IMR-90 (cell line): ENCODE data around the gene CC2D2A. TPM values are rescaled to one million over a fixed set of nuclear protein-coding genes. Genes with fewer than 3 reads are reported as not detected.

ENCODE experiments used
- ATAC-seq: fragments of 200-7000 bp; cut with Tn5 transposase; 2 replicates; pipeline ENCODE4 v1.9.1; 2020; ENCODE audit warnings: low read depth, mild to moderate bottlenecking, moderate library complexity
- BruUV-seq: library from RNA; stranded (reverse); fragments of 400-500 nt; replicated peaks from 2 replicates; lab custom pipeline; 2021; lab: Mats Ljungman, UMichigan
- CTCF ChIA-PET: fragments of 300-600 bp; formaldehyde crosslinking; extraction: SDS; loops from one replicate; lab custom pipeline; 2021; ENCODE audit warnings: antibody characterized with exemption; lab: Yijun Ruan, JAX
- POLR2A ChIA-PET: fragments of 300-600 bp; sonication (Branson Sonifier 250); formaldehyde crosslinking; loops from one replicate; lab custom pipeline; 2022; ENCODE audit warnings: antibody characterized with exemption; ENCODE audit not compliant: unreplicated experiment; lab: Charles Lee
- DNase-seq: peaks from one replicate; pipeline ENCODE4 v3.0.0; 2013
- H2AFZ ChIP-seq: replicated peaks from 2 replicates; pipeline ENCODE3; 2013; ENCODE audit warnings: low read length, mild to moderate bottlenecking; ENCODE audit not compliant: poor library complexity
- H2AK5ac ChIP-seq: 2 replicates; pipeline ENCODE4 v1.6.1; 2013; ENCODE audit warnings: low read depth, low read length, inconsistent platforms
- H2AK9ac ChIP-seq: replicated peaks from 2 replicates; pipeline ENCODE3; 2013; ENCODE audit warnings: mild to moderate bottlenecking, low read depth, low read length, moderate library complexity; ENCODE audit not compliant: poor library complexity
- H2BK120ac ChIP-seq: 2 replicates; pipeline ENCODE4 v1.6.1; 2013; ENCODE audit warnings: low read depth, low read length, inconsistent platforms
- H2BK15ac ChIP-seq: 3 replicates; pipeline ENCODE4 v1.6.1; 2013; ENCODE audit warnings: low read depth, low read length, inconsistent platforms
- H2BK20ac ChIP-seq: 2 replicates; pipeline ENCODE4 v1.6.1; 2013; ENCODE audit warnings: low read depth, mild to moderate bottlenecking, inconsistent platforms, low read length, moderate library complexity
- H2BK5ac ChIP-seq: 2 replicates; pipeline ENCODE4 v1.6.1; 2013; ENCODE audit warnings: mild to moderate bottlenecking, low read depth, low read length, inconsistent platforms; ENCODE audit not compliant: poor library complexity, severe bottlenecking
- H3K14ac ChIP-seq: replicated peaks from 2 replicates; pipeline ENCODE4 v1.6.1; 2013; ENCODE audit warnings: low read depth, low read length, inconsistent platforms
- H3K18ac ChIP-seq: 2 replicates; pipeline ENCODE4 v1.6.1; 2013; ENCODE audit warnings: low read depth, low read length, control low read depth
- H3K23ac ChIP-seq: 2 replicates; pipeline ENCODE4 v1.6.1; 2013; ENCODE audit warnings: low read depth, low read length, inconsistent platforms
- H3K27ac ChIP-seq: 2 replicates; pipeline ENCODE4 v1.5.1; 2013; ENCODE audit warnings: mild to moderate bottlenecking, control low read depth, low read length; ENCODE audit not compliant: insufficient read depth
- H3K27me3 ChIP-seq: 2 replicates; pipeline ENCODE4 v1.6.1; 2013; ENCODE audit warnings: low read length; ENCODE audit not compliant: control insufficient read depth, insufficient read depth
- H3K36me3 ChIP-seq: 2 replicates; pipeline ENCODE4 v1.6.1; 2013; ENCODE audit warnings: low read length, mixed read lengths; ENCODE audit not compliant: control insufficient read depth, insufficient read depth
- H3K4ac ChIP-seq: 2 replicates; pipeline ENCODE4 v1.6.1; 2013; ENCODE audit warnings: low read depth, low read length, inconsistent platforms
- H3K4me1 ChIP-seq: 2 replicates; pipeline ENCODE4 v1.6.1; 2013; ENCODE audit warnings: low read length, mixed read lengths; ENCODE audit not compliant: control insufficient read depth, insufficient read depth
- H3K4me2 ChIP-seq: 2 replicates; pipeline ENCODE4 v1.6.1; 2013; ENCODE audit warnings: low read depth, mild to moderate bottlenecking, control low read depth, low read length, moderate library complexity
- H3K4me3 ChIP-seq: 2 replicates; pipeline ENCODE4 v1.5.1; 2013; ENCODE audit warnings: low read depth, mild to moderate bottlenecking, control low read depth, low read length, moderate library complexity; ENCODE audit not compliant: insufficient read depth
- H3K56ac ChIP-seq: 2 replicates; pipeline ENCODE4 v1.6.1; 2013; ENCODE audit warnings: low read length, inconsistent platforms; ENCODE audit not compliant: insufficient read depth; ENCODE audit errors: extremely low read depth
- H3K79me1 ChIP-seq, 2 experiments: 2 replicates each; pipeline ENCODE4 v1.6.1; 2013; ENCODE audit warnings: low read length in 2 of 2, inconsistent platforms in 1 of 2, low read depth in 1 of 2
- H3K9ac ChIP-seq: 2 replicates; pipeline ENCODE4 v1.6.1; 2013; ENCODE audit warnings: low read depth, low read length, control low read depth
- H3K9me1 ChIP-seq: 2 replicates; pipeline ENCODE4 v1.6.1; 2013; ENCODE audit warnings: low read length, inconsistent platforms; ENCODE audit not compliant: insufficient read depth
- H3K9me3 ChIP-seq: 2 replicates; pipeline ENCODE4 v1.6.1; 2013; ENCODE audit warnings: low read length; ENCODE audit not compliant: control insufficient read depth, insufficient read depth
- H4K20me1 ChIP-seq: 2 replicates; pipeline ENCODE4 v1.6.1; 2013; ENCODE audit warnings: low read length, inconsistent platforms; ENCODE audit not compliant: insufficient read depth
- H4K5ac ChIP-seq: 2 replicates; pipeline ENCODE4 v1.6.1; 2013; ENCODE audit warnings: mild to moderate bottlenecking, low read depth, low read length, control low read depth
- H4K8ac ChIP-seq, 2 experiments: 2 replicates each; pipeline ENCODE4 v1.6.1; 2013; ENCODE audit warnings: low read depth in 2 of 2, low read length in 2 of 2, control low read depth in 1 of 2, inconsistent platforms in 1 of 2
- H4K91ac ChIP-seq: 2 replicates; pipeline ENCODE4 v1.6.1; 2013; ENCODE audit warnings: low read depth, low read length, inconsistent platforms; ENCODE audit not compliant: insufficient read depth
- BHLHE40 ChIP-seq: fragments of 150-350 bp; IDR thresholded peaks from 2 replicates; pipeline ENCODE4 v1.6.1; 2016; ENCODE audit warnings: mild to moderate bottlenecking, low read depth, low read length
- CEBPB ChIP-seq: IDR thresholded peaks from 2 replicates; pipeline ENCODE4 v1.6.1; 2012; ENCODE audit warnings: low read depth, low read length, improper control_type of control experiment
- CHD1 ChIP-seq: IDR thresholded peaks from 2 replicates; pipeline ENCODE4 v1.6.1; 2012; ENCODE audit warnings: low read depth, low read length, improper control_type of control experiment
- CTCF ChIP-seq: conservative IDR thresholded peaks from 2 replicates; pipeline ENCODE4 v1.5.1; 2012; ENCODE audit warnings: mild to moderate bottlenecking, low read depth, low read length, improper control_type of control experiment
- FOS ChIP-seq: fragments of 150-350 bp; IDR thresholded peaks from 2 replicates; pipeline ENCODE4 v1.6.1; 2016; ENCODE audit warnings: low read depth, low read length
- MAFK ChIP-seq: IDR thresholded peaks from 2 replicates; pipeline ENCODE4 v1.6.1; 2012; ENCODE audit warnings: low read depth, low read length, improper control_type of control experiment
- MAZ ChIP-seq: IDR thresholded peaks from 2 replicates; pipeline ENCODE4 v1.6.1; 2012; ENCODE audit warnings: low read depth, mild to moderate bottlenecking, low read length, improper control_type of control experiment, moderate library complexity, borderline replicate concordance
- MXI1 ChIP-seq: IDR thresholded peaks from 2 replicates; pipeline ENCODE4 v1.6.1; 2012; ENCODE audit warnings: low read depth, mild to moderate bottlenecking, low read length, moderate library complexity, borderline replicate concordance
- RAD21 ChIP-seq: IDR thresholded peaks from 2 replicates; pipeline ENCODE4 v1.6.1; 2012; ENCODE audit warnings: low read length, improper control_type of control experiment
- RCOR1 ChIP-seq: IDR thresholded peaks from 2 replicates; pipeline ENCODE4 v1.6.1; 2012; ENCODE audit warnings: mild to moderate bottlenecking, low read length, improper control_type of control experiment; ENCODE audit not compliant: insufficient replicate concordance
- RFX5 ChIP-seq: IDR thresholded peaks from 2 replicates; pipeline ENCODE4 v1.8.0; 2012; ENCODE audit warnings: low read depth, mild to moderate bottlenecking, low read length, moderate library complexity
- SMC3 ChIP-seq: fragments of 150-350 bp; IDR thresholded peaks from 2 replicates; pipeline ENCODE4 v1.6.1; 2016; ENCODE audit warnings: low read depth, mild to moderate bottlenecking, antibody characterized with exemption, low read length, moderate library complexity
- USF2 ChIP-seq: fragments of 150-350 bp; IDR thresholded peaks from 2 replicates; pipeline ENCODE4 v1.6.1; 2017; ENCODE audit warnings: mild to moderate bottlenecking, antibody characterized with exemption, low read length, low read depth
- WGBS, 2 experiments: methylation state at CpG; one replicate each; pipeline versions ENCODE4 v1.1.5 to v1.1.7; 2013; ENCODE audit warnings: missing lambda C conversion rate in 2 of 2; ENCODE audit not compliant: insufficient read length in 1 of 2; ENCODE audit errors: extremely low coverage in 2 of 2; 5-methylcytosine and 5-hydroxymethylcytosine counted together
- dilution Hi-C: fragments of 300-500 bp; cut with HindIII; formaldehyde crosslinking; loops from one replicate; pipeline ENCODE4 v1.14.3; 2018; ENCODE audit warnings: low sequenced_read_pairs; ENCODE audit not compliant: unreplicated experiment
- in situ Hi-C: fragments of 300-500 bp; cut with MboI; formaldehyde crosslinking; loops from 3 replicates; pipeline ENCODE4 v1.14.3; 2019; ENCODE audit warnings: low sequenced_read_pairs, inconsistent platforms, mixed read lengths
- intact Hi-C: fragments of 100-400 bp; cut with micrococcal nuclease; formaldehyde crosslinking; loops from 2 replicates; pipeline ENCODE4 v1.10.0; 2022
- polyA plus RNA-seq, 3 experiments: library from polyadenylated mRNA; depleted of rRNA; stranded (reverse); fragments of >200 nt; gene quantifications; 2 replicates each; pipeline ENCODE4 v1.2.3, GENCODE V29; 2012; ENCODE audit warnings: low replicate concordance in 1 of 3
- total RNA-seq: library from RNA; depleted of rRNA; stranded (reverse); fragments of >200 nt; gene quantifications from 2 replicates; pipeline ENCODE4 v1.2.3, GENCODE V29; 2012

The CC2D2A gene
- total and polyA plus RNA-seq, 2 of the 4 experiments (the other 2 are of a cell fraction) = 20.8 to 26.3 TPM

- H4K5ac ChIP-seq = no peak overlapping the region
- WGBS, 2 experiments = no CpG with 5 or more reads among the region's 3 CpGs
- H3K27ac ChIP-seq = no peak overlapping the region
- no peak overlapping the region for H4K8ac ChIP-seq
- ChIA-PET CTCF (no interaction called here), POLR2A (interaction anchor here (0.6 kb wide), 1 partner anchor 26 kb away, joined by 5 read pairs; no protein-coding TSS in a partner anchor)
- in situ Hi-C loops (no loop called here), dilution Hi-C loops (no loop called here), intact Hi-C loops (no loop called here)
- no peaks in the 10 kb centered on the region for H3K9me3 ChIP-seq
- no TSS peak for BruUV-seq
- no peak overlapping the region for H2BK120ac ChIP-seq
- H3K36me3 ChIP-seq = peaks cover 24% of the 10 kb centered on the region
- H3K9me1 ChIP-seq = no peaks in the 10 kb centered on the region
- H3K4me3 ChIP-seq = no peak overlapping the region
- ATAC-seq = no peak
- no peak overlapping the region for H2BK15ac ChIP-seq
- no peak overlapping the region for H4K91ac ChIP-seq
- no peaks in the 10 kb centered on the region for H3K27me3 ChIP-seq
- H3K23ac ChIP-seq = no peak overlapping the region
- DNase-seq = peak; percentile 5
- no peaks in the 10 kb centered on the region for H3K79me1 ChIP-seq
- H2BK20ac ChIP-seq = no peak overlapping the region
- H3K56ac ChIP-seq = no peak overlapping the region
- no peak overlapping the region for H3K14ac ChIP-seq
- H3K4me2 ChIP-seq = no peak overlapping the region
- no peaks in the 10 kb centered on the region for H4K20me1 ChIP-seq
- no peak overlapping the region for H3K9ac ChIP-seq
- no peak overlapping the region for H2BK5ac ChIP-seq
- H3K4ac ChIP-seq = no peak overlapping the region
- H2AK9ac ChIP-seq = no peak overlapping the region
- no peak overlapping the region for H2AFZ ChIP-seq
- no peaks in the 10 kb centered on the region for H3K4me1 ChIP-seq
- TF ChIP-seq MXI1 (no peak), SMC3 (no peak), RFX5 (no peak), MAFK (no peak), CHD1 (no peak), MAZ (no peak), RAD21 (no peak), CEBPB (no peak), CTCF (no peak), BHLHE40 (no peak), USF2 (no peak), RCOR1 (no peak), FOS (no peak)
- H3K18ac ChIP-seq = no peak overlapping the region
- H2AK5ac ChIP-seq = no peak overlapping the region
These were observed 43.9 kb downstream of the CC2D2A start for GRCh38 chr4:15513545-15513944.
